ENCODE data around the gene KDSR.

Gene KDSR

DNA sequence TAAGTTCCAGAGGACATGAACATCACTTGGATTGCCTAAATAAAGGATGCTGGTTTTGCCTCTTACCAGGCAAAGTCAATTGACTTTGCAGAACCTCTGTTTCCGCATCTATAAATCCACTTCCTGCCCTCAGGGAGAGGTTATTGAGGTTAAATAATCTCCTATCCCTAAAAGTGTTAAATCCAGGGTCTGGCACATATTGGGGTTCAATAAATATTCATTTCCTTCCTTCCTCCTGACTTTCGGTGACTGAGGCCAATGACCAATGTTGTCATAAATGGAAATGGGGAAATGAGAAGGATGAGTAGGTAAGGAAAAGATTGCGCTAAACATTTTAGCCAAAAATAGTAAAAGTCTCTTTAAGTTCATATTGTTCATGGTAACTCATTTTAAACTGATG is 63.5 kb downstream of the KDSR start:
- TF ChIP-seq, protein P1, sequence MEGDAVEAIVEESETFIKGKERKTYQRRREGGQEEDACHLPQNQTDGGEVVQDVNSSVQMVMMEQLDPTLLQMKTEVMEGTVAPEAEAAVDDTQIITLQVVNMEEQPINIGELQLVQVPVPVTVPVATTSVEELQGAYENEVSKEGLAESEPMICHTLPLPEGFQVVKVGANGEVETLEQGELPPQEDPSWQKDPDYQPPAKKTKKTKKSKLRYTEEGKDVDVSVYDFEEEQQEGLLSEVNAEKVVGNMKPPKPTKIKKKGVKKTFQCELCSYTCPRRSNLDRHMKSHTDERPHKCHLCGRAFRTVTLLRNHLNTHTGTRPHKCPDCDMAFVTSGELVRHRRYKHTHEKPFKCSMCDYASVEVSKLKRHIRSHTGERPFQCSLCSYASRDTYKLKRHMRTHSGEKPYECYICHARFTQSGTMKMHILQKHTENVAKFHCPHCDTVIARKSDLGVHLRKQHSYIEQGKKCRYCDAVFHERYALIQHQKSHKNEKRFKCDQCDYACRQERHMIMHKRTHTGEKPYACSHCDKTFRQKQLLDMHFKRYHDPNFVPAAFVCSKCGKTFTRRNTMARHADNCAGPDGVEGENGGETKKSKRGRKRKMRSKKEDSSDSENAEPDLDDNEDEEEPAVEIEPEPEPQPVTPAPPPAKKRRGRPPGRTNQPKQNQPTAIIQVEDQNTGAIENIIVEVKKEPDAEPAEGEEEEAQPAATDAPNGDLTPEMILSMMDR (IDR thresholded peaks at IDR 0.05; ENCODE audit: low read depth, low read length): no peak
- DNase-seq (ENCODE audit: extremely low read depth, low read depth): no peak

DNA sequence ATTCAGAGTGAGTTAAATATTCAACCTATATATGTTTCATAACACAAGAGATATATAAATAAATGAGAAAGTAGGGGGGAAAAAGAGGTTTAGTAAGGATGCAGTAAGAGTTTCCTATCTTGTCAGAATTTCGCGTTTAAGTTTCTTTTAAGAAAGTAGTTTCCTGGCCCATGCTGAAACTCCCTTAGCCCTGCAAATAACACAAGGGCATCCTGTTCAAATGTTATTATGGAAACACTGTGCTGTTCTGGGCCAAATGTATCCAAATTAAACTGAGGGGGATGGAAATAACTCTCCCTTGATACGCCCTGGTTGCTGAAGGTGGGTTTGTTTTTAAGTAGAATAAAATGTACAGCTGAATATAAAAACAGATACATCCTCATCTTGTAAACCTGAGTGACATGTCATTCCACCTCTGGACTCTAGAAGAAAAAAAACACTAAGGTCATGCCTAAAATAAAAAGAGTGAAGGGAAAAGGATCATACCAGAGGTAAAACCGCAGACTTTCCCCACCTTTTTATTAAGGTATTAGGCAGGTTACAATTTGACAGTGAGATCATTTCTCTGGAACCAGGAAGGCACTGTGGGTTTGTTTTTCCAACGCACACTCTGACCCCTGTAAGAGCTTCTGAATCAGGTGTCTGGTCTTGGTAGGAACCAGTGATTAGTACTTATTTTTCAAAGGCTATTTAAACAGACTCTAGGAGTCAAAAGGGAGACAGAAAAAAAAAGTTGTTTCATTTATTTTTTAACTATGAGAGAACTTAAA is 64.2 kb downstream of the KDSR start:
- TF ChIP-seq, protein P1 (IDR thresholded peaks at IDR 0.05; ENCODE audit: low read depth, low read length): no peak
- DNase-seq (ENCODE audit: extremely low read depth, low read depth): no peak

DNA sequence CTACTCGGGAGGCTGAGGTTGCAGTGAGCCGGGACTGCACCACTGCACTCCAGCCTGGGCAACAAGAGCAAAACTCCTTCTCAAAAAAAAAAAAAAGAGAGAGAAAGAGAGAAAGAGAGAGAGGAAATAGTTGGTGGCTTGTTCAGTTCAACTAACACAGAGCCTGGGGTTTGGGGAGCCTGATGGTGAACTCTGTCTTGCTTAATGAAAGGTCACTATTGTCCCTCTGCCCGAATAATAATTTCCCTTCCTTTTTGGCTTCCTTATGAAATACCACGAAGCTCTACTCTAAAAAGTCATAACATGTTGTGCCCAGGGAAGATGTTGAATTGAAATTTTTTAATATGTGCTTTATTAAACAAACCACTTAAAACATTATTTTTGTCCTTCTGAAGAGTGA is 64.8 kb downstream of the KDSR start:
- TF ChIP-seq, protein P1 (IDR thresholded peaks at IDR 0.05; ENCODE audit: low read depth, low read length): no peak
- no peak for DNase-seq (ENCODE audit: extremely low read depth, low read depth)

DNA sequence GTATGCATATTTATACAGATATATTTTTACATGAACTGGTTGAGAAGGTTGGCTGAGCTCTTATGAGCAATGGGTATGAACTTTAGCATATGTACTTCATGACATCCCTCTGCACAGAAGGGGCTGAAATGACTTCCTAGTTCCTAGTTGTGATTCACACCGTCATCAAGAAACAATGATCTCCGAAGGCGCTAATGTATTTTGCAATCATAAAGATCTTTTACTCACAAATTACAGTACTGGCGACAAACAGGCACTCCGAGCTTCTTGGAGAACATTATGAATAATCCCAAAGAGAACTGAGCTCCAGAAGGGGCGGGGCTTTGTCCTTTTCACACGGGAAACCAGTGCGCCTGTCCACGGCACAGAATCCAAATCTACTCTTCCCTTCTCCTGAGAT is 65.6 kb downstream of the KDSR start:
- DNase-seq (ENCODE audit: extremely low read depth, low read depth): no peak
- TF ChIP-seq, protein P1 (IDR thresholded peaks at IDR 0.05; ENCODE audit: low read depth, low read length): no peak

DNA sequence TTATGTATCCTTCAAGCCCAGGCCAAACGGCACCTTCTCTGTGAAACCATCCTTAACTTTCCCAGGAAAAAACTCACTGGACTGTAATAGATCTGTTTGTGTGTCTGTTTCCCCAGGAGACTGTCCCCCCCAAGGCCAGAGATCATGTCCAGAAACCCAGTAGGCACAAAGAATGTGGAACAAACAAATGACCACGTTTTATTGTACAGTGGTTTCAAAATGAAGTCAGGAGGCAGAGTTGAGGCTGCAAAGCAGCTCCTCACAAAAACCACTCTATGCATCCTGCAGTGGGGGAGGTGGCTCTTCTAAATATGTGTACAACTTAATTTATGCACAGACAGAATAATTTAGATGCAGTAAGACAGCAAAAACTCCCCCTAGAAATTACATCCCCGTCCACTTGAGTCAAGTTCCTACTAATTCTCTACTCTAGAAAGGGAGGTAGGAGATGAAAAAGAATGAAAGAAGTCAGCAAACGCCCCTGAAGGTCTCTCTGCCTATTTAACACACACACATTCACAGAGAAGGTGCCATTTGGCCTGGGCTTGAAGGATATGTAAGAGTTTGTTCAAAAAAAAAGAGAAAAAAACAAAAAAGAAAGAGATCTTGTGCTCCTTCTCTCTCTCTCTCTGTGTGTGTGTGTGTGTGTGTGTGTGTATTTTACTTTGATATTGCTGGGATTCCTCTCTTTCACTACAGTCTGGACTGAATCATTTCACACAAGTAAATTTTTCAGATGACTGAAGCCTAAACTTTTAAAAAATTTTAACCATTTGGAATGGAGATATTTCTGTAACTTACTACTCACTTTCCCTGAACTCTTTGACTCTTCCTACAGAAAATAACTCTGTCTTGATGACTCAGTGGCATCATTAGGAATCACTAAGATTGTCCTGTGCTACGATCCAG is 66.9 kb downstream of the KDSR start:
- TF ChIP-seq, protein P1 (IDR thresholded peaks at IDR 0.05; ENCODE audit: low read depth, low read length): no peak
- no peak for DNase-seq (ENCODE audit: extremely low read depth, low read depth)

DNA sequence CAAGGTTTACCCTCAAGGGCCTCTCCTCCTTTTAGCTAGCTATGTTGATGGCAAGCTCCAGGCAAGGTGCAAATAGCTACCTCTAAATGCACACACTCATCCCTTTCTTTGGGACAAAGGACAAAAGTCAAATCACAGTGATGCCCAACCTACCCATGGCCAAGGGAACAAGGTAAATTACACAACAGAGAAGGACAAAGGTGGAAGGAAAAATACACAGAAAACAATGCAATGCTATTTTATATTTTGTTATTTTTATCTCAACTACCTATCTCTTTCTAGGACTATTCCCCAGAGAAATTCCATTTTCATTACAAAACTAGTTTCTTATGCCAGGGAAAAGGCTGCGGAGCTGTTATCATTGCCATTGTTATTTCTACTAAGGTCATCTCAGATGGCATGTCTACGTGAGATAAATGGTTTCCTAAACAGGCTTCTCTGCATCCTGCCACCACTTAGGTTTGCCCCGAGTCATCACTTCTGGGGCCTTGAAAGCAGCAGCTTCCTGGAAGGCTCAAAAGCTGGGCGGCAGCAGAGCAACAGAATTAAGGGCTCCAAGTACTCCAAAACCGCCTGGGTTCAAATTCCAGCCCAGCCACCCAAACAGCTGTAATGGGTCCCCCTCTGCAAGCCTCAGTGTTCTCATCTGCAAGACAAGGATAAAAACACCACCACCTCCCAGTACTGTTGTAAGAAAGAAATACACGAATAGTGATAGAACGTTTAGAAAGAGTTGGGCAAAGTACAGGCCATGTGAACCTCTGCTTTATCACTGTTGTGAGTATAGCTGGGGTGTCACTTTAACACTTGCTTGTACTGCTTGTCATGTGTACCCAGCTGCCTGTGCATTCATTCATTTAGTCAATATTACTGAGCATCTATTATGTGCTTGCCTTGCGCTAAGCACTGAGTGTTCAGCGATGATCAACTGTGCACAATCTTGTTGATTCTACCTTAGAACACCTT is 68.3 kb downstream of the KDSR start:
- DNase-seq (ENCODE audit: extremely low read depth, low read depth): no peak
- TF ChIP-seq, protein P1 (IDR thresholded peaks at IDR 0.05; ENCODE audit: low read depth, low read length): no peak

All from AG09319 (cell line).